HCT116 (cell line): ENCODE results near the gene HSD17B13.

Experiments used
- CEBPB ChIP-seq: IDR thresholded peaks from 2 replicates; pipeline ENCODE4 v1.6.1; 2012; ENCODE audit warnings: low read depth
- ELF1 ChIP-seq: IDR thresholded peaks from 2 replicates; pipeline ENCODE4 v1.6.1; 2012; ENCODE audit warnings: low read depth, borderline replicate concordance
- FOSL1 ChIP-seq: IDR thresholded peaks from 2 replicates; pipeline ENCODE4 v1.6.1; 2012; ENCODE audit warnings: low read depth
- JUND ChIP-seq: IDR thresholded peaks from 2 replicates; pipeline ENCODE4 v1.6.1; 2012
- POLR2A ChIP-seq: IDR thresholded peaks from 2 replicates; pipeline ENCODE4 v1.7.0; 2011; ENCODE audit warnings: borderline replicate concordance; ENCODE audit not compliant: insufficient read depth, insufficient read length; ENCODE audit errors: extremely low read depth
- POLR2AphosphoS5 ChIP-seq: IDR thresholded peaks from 2 replicates; pipeline ENCODE4 v1.6.1; 2011; ENCODE audit warnings: mild to moderate bottlenecking, low read depth, low read length, moderate library complexity
- REST ChIP-seq: IDR thresholded peaks from 2 replicates; pipeline ENCODE4 v1.6.1; 2012; ENCODE audit warnings: low read depth
- SIN3A ChIP-seq: IDR thresholded peaks from 2 replicates; pipeline ENCODE4 v1.6.1; 2012; ENCODE audit warnings: low read depth
- SP1 ChIP-seq: IDR thresholded peaks from 2 replicates; pipeline ENCODE4 v1.6.1; 2012; ENCODE audit warnings: low read depth
- ZNF274 ChIP-seq: fragments of 200-500 bp; sonication (Bioruptor generic); IDR thresholded peaks from 2 replicates; pipeline ENCODE4 v1.6.1; 2014; ENCODE audit warnings: mild to moderate bottlenecking, low read depth, low read length, inconsistent platforms
- TF ChIP-seq, protein P1 (sequence below), 3 experiments: fragments of 200-600 bp in 1 of 3; sonication (generic) in 1 of 3; IDR thresholded peaks in 2 of 3; conservative IDR thresholded peaks in 1 of 3; 2 replicates each; pipeline ENCODE4 v1.5.1; 2012 to 2017; ENCODE audit warnings: low read depth in 2 of 3, low read length in 2 of 3, antibody characterized with exemption in 1 of 3, borderline replicate concordance in 1 of 3, control low read depth in 1 of 3, mild to moderate bottlenecking in 1 of 3, mixed read lengths in 1 of 3, mixed run types in 1 of 3, moderate library complexity in 1 of 3; ENCODE audit not compliant: insufficient read depth in 1 of 3

DNA sequence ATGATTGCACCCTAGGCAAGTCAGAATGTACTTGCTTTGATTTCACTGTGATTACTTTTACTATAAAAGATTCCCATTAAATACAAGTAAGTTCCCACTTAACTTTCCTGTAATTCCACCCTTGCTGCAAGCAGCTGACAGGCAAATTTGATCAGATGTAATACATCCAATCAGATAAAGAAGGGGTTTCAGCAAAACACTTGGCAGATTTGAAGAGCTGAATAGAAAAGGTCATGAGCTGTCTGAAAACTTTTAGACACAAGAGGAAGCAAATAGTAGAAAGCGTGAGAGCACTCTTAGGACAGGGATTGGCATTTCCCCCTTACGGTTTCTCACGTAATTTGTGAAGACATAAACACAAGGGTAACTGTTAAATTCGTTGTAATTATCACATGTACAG is 22.8 kb downstream of the HSD17B13 start:
- TF ChIP-seq, protein P1, sequence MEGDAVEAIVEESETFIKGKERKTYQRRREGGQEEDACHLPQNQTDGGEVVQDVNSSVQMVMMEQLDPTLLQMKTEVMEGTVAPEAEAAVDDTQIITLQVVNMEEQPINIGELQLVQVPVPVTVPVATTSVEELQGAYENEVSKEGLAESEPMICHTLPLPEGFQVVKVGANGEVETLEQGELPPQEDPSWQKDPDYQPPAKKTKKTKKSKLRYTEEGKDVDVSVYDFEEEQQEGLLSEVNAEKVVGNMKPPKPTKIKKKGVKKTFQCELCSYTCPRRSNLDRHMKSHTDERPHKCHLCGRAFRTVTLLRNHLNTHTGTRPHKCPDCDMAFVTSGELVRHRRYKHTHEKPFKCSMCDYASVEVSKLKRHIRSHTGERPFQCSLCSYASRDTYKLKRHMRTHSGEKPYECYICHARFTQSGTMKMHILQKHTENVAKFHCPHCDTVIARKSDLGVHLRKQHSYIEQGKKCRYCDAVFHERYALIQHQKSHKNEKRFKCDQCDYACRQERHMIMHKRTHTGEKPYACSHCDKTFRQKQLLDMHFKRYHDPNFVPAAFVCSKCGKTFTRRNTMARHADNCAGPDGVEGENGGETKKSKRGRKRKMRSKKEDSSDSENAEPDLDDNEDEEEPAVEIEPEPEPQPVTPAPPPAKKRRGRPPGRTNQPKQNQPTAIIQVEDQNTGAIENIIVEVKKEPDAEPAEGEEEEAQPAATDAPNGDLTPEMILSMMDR (IDR thresholded peaks at IDR 0.05 in 2 of 3, conservative IDR thresholded peaks at IDR 0.05 in 1 of 3; ENCODE audit: borderline replicate concordance in 1 of 3, insufficient read depth in 1 of 3, low read depth in 2 of 3, low read length in 2 of 3): no peak
- TF ChIP-seq FOSL1: no peak
- no peak for TF ChIP-seq CEBPB
- no peak for TF ChIP-seq POLR2A
- TF ChIP-seq POLR2AphosphoS5: no peak
- TF ChIP-seq SP1: no peak
- TF ChIP-seq ELF1: no peak
- no peak for TF ChIP-seq ZNF274
- no peak for TF ChIP-seq REST
- TF ChIP-seq SIN3A: no peak
- TF ChIP-seq JUND: no peak
